Tibial nerve (tissue), 3 donors: Measurements from ENCODE around the gene PUS10.

Experiments used
- POLR2A ChIP-seq, 2 donors: fragments of 450-650 bp; IDR thresholded peaks; one replicate each; pipeline ENCODE4 v1.6.1; 2017; ENCODE audit warnings: antibody characterized with exemption in 2 of 2, mild to moderate bottlenecking in 2 of 2, moderate library complexity in 2 of 2
- TF ChIP-seq, protein P1 (sequence below), 5 experiments: fragments of 200-600 bp in 3 of 5; fragments of 450-650 bp in 2 of 5; sonication (generic) in 3 of 5; IDR thresholded peaks; one replicate each; pipeline ENCODE4 v1.5.1; 2016 to 2019; ENCODE audit warnings: antibody characterized with exemption in 5 of 5, mild to moderate bottlenecking in 3 of 5, moderate library complexity in 2 of 5

DNA sequence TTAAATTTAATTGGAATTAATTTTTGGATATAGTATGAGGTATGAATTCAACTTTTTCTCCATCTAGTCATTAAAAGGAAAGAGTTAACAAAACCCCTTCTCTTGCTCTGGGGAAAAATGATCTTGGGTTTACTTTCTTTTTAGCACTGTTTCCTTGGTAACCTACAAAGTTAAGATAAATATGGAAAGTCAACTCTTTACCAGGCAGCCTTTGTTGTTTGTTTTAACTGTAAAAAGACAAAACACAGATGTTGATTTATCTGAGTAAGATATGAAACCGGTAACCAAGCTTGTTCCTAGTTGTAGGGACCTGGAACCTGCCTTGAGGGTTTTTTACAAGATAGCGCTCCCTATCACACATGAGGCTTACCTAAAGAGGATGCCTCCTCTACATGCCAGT lies 37.5 kb upstream of the PUS10 start:
- TF ChIP-seq, protein P1, sequence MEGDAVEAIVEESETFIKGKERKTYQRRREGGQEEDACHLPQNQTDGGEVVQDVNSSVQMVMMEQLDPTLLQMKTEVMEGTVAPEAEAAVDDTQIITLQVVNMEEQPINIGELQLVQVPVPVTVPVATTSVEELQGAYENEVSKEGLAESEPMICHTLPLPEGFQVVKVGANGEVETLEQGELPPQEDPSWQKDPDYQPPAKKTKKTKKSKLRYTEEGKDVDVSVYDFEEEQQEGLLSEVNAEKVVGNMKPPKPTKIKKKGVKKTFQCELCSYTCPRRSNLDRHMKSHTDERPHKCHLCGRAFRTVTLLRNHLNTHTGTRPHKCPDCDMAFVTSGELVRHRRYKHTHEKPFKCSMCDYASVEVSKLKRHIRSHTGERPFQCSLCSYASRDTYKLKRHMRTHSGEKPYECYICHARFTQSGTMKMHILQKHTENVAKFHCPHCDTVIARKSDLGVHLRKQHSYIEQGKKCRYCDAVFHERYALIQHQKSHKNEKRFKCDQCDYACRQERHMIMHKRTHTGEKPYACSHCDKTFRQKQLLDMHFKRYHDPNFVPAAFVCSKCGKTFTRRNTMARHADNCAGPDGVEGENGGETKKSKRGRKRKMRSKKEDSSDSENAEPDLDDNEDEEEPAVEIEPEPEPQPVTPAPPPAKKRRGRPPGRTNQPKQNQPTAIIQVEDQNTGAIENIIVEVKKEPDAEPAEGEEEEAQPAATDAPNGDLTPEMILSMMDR (IDR thresholded peaks at IDR 0.05): no peak
- no peak for TF ChIP-seq POLR2A (IDR thresholded peaks at IDR 0.05)
